ENCODE data around the gene CGRRF1.

GRCh38 chr14:54548491-54548890, 38.8 kb downstream of the CGRRF1 start:
- TF ChIP-seq, protein P1, sequence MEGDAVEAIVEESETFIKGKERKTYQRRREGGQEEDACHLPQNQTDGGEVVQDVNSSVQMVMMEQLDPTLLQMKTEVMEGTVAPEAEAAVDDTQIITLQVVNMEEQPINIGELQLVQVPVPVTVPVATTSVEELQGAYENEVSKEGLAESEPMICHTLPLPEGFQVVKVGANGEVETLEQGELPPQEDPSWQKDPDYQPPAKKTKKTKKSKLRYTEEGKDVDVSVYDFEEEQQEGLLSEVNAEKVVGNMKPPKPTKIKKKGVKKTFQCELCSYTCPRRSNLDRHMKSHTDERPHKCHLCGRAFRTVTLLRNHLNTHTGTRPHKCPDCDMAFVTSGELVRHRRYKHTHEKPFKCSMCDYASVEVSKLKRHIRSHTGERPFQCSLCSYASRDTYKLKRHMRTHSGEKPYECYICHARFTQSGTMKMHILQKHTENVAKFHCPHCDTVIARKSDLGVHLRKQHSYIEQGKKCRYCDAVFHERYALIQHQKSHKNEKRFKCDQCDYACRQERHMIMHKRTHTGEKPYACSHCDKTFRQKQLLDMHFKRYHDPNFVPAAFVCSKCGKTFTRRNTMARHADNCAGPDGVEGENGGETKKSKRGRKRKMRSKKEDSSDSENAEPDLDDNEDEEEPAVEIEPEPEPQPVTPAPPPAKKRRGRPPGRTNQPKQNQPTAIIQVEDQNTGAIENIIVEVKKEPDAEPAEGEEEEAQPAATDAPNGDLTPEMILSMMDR (IDR thresholded peaks at IDR 0.05) = no peak
- TF ChIP-seq EP300 (IDR thresholded peaks at IDR 0.05) = no peak
